NCI-H1436 treated with DMSO at 0.1 percent for 48 hours (cell line): ENCODE data around the gene CHDH.

Experiments used
- DNase-seq: peaks from one replicate; lab custom pipeline; 2025; lab: John Stamatoyannopoulos, UW

The CHDH gene

DNA sequence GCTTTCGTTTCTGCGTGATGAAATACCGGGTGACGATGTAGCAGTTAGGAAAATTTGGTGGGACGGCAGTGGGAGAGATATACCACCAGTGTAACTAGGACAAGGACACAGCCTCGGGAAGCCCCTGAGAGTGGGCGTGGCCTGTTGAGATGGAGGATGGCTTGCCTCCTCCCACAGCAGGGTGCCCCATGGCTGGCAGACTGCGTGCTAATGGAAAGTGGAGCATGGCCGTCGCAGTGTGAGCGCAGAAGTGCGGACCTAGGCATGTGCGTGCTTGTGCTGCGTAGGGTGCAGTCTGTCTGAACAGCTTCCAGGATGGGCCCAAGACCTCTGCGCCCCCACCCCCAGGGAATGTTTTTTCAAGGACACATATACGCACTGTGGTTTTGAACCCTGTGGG, 56.8 kb downstream of the CHDH start:
- no peak for DNase-seq

DNA sequence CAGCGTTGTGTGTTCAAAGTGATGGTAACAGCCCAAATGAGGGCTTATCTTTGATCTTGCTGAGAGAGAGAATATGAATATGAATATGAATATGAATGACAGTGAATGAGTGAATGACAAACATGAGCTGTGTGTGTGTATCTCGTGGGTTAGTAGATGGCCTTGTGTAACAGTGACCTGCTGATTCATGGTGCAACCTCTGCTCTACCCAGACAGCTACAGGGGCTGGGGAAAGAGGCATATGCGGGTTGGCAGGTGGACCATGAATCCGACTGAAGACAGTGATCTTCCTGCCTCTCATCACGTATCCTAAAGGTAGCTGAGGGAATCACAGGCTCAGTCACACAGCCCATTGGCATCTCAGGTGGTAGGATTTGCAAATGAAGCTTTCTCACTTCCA, 58.2 kb downstream of the CHDH start:
- no peak for DNase-seq

DNA sequence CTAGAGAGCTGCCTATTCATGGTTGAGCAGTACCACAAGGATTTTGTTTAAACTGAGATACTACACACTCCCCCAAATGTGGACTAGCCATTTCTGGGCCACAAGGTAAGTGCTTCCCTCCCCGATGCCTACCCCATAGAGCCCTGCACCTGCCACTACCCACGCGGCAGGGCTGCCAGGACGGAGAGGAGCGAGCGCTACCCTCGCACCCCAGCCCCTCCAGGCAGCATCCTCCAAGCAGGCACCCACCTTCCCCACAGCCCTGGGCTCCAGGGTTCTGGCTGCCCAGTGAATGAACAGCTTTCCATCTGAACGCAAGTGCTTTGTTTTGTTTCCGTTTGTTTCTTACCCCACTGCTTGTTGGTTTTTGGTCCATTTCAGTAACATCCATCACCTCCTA, 59.2 kb downstream of the CHDH start:
- DNase-seq, result no peak

DNA sequence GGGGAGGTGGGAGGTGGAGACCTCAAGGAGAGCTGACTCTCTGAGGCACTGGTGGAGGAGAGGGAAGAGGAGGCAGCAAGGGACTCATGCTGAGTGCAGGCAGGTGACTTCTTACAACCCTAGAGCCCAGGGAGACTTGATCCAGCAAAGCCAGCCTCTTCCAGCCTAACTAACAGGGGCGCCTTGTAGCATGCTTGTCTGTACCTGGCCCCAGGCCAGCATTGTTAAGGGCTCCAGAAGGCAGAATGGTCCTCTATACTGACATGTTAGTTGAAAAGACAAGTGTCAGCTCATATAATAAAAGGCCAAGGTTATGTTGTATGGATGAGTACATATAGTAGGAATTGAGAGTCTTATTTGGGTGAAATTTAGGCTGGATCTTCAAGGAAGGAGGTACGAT, 65.4 kb downstream of the CHDH start:
- DNase-seq, result no peak

DNA sequence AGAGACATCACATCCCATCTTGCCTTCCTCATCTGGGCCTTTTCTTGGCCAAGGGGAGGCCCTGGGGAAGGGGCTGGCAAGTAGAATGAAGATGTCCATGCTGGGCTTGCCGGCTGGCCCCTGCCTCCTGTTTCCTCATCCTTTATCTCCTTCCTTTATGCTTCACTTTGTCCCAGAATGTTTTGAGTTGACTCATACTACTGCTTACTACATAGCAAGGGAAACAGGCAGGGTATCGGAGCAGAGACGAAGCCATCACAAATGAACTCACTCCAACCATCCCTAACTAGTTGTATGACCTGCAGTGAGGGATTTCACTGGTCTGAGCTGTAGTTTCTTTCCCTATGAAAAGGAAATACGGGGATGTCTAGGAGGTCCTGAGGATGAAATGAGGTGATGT, 66.0 kb downstream of the CHDH start:
- DNase-seq, result no peak

DNA sequence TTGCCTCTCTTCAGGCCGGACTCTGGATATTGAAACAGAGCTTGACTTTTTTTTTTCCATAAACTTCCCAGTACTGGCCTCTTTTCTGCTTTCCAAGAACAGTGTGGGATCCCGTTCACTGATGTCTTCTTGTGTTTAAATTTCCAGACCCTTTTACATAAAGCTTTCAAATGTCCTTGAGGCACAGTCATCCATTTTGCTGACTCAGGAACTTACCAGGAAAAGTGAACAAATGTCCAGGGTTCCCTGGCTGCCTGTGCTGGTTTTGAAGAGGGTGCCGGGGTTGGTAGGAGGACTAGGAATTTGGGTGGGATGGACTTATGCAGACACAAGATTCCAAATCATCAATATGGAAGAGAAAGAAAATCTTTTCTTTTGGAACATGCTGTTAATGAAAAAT, 68.1 kb downstream of the CHDH start:
- no peak for DNase-seq

DNA sequence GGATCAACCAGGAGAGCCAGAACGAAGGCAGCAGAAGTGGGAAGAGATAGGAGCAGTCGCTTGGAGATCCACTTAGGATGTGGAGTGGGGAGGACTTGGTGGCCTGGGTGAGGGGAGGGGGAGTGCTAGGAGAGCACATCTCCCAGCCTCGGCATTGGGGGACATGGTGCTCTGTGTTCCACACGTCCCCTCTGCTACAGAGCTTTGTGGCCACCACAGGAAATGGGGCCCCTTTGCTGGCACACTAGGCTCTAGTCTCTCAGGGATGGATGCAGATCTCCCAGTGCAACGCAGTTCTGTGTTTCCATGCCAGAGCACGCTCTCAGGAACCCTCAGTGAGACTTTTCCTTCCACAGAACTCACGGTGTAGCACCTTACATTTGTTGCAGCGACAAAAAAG, 68.8 kb downstream of the CHDH start:
- no peak for DNase-seq

DNA sequence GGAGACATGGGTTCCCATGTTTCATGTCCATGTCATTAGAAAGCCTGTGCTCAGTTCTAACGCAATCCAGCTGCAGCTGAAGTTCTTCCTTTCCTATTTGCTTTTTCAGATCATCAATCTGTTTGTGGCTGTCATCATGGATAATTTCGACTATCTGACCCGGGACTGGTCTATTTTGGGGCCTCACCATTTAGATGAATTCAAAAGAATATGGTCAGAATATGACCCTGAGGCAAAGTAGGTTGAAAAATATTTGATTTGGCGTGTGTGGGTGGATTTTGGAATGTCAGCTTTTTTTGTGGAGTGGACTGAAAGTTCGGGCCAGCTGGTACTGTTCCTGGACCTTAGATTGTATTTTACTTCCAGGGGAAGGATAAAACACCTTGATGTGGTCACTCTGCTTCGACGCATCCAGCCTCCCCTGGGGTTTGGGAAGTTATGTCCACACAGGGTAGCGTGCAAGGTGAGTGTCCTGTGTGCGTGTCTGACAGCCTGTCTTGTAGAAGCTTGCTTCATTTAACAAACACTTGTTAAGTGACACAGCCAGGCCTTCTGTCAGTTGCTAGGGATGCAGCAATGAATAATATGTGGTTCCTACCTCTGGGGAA, 69.6 kb downstream of the CHDH start:
- no peak for DNase-seq

DNA sequence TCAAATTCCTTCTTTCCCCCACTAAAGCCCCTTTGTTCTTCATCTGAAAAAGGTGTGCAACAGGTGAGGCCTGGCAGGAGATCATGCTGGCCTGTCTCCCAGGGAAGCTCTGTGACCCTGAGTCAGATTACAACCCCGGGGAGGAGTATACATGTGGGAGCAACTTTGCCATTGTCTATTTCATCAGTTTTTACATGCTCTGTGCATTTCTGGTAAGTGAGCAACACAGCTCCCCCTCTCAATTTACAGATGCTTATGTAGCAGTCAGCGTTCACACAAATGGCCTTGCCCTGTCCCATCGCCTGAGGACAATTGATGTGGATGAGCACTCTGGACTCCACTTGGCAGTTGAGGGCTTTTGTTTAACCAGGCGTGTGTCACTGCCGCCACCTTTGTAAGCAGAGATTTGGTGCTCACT, 70.4 kb downstream of the CHDH start:
- DNase-seq, result no peak

DNA sequence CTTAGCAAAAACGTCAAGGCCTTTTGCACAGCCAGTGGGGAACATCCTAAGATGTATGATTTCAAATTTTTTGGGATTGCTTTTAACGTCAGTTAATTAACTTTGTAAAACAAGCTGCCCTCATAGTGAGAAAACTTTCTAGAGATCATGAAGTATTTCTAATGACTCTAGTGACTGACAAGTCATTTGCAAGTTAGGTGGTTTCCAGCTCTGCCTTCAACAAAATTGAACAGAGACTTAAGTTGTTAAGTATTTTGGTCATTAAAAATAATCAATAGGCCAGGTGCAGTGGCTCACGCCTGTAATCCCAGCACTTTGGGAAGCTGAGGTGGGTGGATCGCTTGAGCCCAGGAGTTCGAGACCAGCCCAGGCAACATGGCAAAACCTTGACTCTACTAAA, 71.2 kb downstream of the CHDH start:
- no peak for DNase-seq

DNA sequence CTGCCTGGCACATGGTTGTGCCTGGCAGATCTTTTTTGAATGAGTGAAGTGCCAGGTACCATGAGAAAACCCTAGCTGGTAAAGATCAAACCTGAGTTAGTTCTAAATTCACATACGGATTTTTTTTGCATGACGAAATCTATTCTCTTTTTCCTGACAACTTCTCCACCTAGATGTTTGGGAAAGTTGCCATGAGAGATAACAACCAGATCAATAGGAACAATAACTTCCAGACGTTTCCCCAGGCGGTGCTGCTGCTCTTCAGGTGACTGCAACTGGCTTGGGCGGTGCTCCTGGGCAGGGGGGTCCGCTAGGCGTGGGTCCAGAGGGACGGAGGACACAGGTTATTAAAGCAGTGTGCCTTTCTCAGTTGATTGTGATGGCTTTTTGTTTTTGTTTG, 71.8 kb downstream of the CHDH start:
- no peak for DNase-seq

DNA sequence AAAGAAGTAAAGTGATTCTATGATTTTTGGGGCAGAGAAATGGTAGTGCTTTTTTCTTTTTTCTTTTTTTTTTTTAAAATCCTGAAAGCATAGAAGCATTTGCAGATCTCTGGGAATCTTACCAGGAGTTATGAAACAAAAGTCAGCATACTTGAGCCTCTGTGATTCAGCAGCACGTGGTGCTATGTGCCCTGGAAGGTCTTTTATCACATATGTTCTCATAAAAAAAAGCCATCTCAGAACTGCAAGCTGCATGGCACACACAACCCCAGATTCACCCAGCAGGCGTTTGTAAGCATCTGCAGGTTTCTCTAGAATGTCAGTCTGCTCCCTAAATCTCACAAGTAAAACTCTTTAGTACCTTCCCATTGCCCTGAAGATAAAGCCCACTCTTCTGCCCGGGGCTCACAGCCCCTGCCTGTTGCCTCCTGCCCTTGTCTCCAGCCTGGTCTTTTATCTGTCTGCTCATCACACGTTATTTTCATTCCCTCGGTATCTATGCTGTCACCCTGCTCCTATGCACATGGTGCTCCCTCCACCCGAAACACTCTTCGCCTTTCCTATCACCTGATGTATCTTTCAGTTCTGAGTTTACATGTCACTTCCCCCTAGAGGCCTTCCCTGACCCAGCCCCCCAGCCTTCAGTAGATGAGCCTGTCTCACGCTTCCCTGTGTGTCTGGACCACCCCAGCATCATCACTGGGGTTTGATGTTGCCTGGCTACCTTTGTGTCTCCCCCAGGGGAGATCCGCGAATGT, 72.4 kb downstream of the CHDH start:
- DNase-seq, result no peak

DNA sequence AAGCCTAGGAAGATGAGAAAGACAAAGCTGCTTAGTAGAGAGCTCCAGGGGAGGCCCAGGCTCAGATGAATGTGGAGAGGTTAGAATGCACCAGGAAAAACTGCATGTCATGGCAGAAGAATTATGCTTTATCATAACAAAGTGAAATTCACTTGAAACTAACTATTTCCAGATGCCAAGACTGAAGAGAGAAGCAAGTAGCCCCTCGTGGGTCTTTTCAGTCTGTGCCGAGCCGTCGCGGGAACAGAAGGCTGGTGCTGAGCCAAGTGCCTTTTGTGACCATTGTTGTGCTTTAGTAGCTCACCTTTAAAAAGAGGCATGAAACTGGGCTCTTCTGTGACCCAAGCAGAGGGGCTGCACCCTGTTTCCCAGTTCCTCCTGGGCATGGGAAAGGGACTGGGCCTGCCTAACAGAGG, 73.2 kb downstream of the CHDH start:
- DNase-seq, result no peak

DNA sequence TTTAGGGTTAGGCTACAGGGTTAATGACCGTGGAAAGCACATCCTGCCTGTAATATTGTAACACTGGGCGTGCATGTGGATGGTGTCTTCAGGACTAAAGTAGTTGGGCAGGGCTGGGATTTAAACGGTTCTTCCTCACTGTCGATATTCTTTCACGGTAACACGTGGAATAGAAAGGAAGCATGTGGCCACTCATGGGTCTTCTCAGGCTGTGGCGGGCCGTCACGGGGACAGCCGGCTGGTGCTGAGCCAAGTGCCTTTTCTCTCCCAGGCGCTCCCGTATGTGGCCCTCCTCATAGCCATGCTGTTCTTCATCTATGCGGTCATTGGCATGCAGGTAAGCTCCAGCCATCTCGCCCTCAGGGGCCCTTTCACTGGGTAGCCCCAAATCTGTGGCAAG, 73.7 kb downstream of the CHDH start:
- DNase-seq, result no peak

DNA sequence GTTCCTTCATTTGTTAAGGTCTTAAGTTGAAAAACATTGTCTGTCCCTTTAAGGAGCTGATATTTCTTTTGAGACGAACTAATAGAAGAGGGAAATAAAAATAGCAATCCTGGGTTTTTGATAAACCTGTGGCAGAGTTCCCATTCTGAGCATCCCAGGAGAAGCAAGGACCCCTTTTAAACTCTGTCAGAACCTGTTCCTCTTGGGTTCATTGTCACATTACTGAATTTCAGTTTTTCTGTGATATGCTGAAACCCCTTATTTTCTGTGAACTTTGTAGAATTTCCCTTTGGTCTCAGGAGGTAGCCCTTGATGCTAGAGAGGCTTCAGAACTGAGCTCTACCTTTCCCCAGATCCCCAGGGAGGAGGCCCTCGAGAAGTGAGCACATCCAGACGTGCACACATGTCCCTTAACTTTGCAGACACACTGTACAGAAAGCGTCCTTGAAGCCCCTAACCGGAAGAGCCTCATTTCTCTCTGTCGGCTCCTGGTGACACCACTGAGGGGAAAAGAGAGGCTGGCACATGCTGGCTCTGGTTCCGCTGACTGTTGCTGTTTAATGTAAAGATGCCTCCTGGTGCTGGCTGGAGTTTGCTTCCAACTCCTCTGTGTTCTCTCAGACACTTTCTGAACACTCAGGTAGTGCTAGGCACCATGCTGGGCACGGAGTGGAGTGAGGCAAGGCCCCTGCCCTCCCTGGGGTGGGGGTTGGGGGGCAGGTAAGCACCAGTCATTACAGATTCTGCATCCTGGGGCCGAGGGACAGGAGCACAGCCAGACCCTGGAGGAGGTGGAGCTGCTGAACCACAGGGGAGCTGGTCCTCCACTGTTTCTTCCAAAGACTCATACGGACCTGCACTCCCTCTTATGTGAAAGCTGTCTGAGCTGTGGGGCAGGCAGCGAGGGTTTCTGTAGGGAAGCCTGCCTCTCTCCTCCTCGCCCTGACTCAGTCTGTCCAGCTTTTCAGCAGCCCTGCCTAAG, 77.5 kb downstream of the CHDH start:
- DNase-seq, result no peak

DNA sequence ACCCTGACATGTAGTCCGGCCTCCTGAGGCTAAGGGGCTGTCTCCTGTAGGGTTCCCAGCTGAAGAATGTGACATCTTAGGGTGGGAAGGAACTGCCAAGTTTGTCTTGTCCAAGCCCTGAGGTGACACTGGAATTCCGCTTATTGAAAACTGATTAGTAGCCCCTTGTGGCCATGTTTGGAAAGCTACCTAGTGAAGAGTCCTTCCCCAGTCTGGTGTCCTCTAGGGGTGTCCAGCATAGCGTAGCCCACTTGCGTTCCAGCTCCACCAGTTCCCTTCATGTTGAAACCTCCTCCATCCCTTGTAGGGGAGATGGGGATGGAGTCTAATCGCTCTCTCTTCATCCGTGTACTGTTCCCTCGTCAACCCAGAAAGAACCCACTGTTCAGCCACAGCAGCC, 79.5 kb downstream of the CHDH start:
- DNase-seq, result no peak

DNA sequence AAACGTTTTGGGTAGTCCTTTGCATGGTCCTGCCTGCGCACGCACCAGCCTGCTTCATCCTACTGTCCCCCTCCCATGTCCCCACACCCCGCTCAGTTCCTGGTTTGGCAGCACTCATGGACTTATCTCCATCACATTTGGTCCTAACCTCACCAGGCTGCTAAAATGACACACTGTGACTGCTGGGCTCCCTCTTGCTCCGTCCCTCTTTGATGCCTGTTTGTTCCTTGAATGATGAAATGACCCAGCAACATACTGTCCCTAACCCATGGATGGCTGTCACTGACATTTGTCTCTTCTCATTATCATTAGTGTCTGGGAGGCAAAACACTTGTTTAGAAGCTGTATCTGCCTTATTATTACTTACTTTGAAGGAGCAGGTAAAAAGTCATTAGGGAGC, 80.5 kb downstream of the CHDH start:
- DNase-seq, result no peak

DNA sequence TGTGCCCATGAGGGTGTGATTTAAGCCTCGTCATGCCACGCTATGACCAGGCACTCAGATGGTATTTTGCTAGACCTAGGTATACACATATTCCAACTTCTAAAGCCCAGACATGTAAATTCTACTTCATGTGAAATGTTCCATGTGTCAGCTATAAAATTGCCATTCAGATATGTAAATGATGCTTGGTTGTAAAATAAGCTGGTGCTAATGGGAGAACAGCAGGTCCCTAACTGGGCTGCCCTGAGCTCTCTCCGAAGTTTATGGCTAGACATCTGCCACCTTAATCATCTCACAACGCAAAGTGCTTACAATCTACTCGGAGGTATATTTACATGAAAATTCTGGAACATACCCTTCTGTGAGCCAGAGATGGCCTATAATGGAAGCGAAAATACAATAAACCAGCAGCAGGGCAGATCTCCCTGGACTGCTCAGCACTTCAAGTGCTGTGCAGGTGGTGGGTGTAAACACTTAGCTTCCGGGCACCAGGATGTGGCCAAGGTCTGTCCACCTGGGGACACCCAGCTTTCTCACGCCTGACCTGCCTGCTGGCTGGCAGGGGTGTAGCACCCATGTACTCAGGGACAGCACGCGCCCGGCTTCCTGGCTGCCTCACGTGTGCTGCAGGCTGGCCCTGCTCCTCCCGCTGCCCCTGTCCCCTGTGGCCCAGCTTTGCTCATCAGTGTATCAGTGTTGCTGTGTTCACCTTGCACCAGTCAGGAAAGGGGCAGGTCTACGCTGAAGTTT, 82.0 kb downstream of the CHDH start:
- no peak for DNase-seq

DNA sequence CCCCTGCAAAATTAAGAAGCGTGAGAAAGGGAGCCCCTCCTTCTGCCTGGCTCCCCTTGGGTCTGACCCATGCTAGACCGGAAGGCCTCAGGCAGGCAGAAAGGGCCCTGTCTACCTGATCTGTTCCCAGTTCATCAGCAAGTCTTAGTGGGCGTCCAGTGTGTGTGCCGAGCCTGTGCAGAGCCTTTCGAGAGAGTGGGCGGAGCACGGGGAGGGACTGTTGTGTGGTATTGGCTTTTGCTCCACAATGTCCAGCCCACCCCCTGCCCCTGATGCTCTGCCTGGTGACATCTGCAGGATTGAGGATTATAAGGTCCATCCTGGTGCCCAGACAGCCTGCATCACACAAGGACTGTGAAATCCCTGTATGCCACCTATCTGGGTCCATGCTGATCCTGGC, 82.9 kb downstream of the CHDH start:
- no peak for DNase-seq
